PC-9 (cell line): ENCODE data around the gene RYR1. TPM values are rescaled to one million over a fixed set of nuclear protein-coding genes. Genes with fewer than 3 reads are reported as not detected.

Experiments
- BruUV-seq: library from RNA; stranded (reverse); fragments of 400-500 nt; replicated peaks from 2 replicates; lab custom pipeline; 2021; lab: Mats Ljungman, UMichigan
- CTCF ChIA-PET: fragments of 300-600 bp; sonication (Branson Sonifier 250); formaldehyde crosslinking; loops from one replicate; lab custom pipeline; 2022; ENCODE audit warnings: antibody characterized with exemption; lab: Charles Lee
- POLR2A ChIA-PET: fragments of 300-600 bp; sonication (Branson Sonifier 250); formaldehyde crosslinking; loops from one replicate; lab custom pipeline; 2022; ENCODE audit warnings: antibody characterized with exemption; ENCODE audit not compliant: unreplicated experiment; lab: Charles Lee
- DNase-seq, 2 experiments: peaks; one replicate each; pipeline versions ENCODE4 v3.0.0 to v3.0.0-alpha.2; 2015 to 2022; ENCODE audit warnings: mixed read lengths in 1 of 2
- H2AFZ ChIP-seq: fragments of 200-600 bp; sonication (generic); 2 replicates; pipeline ENCODE4 v1.8.1; 2017; ENCODE audit warnings: antibody characterized with exemption
- H3F3A ChIP-seq: fragments of 200-600 bp; sonication (generic); 2 replicates; pipeline ENCODE4 v1.8.1; 2017; ENCODE audit warnings: antibody characterized with exemption, mild to moderate bottlenecking, low read depth; ENCODE audit not compliant: insufficient read depth
- H3K27ac ChIP-seq: fragments of 200-600 bp; sonication (generic); 2 replicates; pipeline ENCODE4 v1.6.1; 2016; ENCODE audit warnings: mixed run types
- H3K27me3 ChIP-seq: fragments of 200-600 bp; sonication (generic); 2 replicates; pipeline ENCODE4 v1.6.1; 2016; ENCODE audit warnings: low read depth, mixed run types; ENCODE audit not compliant: insufficient read depth
- H3K36me3 ChIP-seq: fragments of 200-600 bp; sonication (generic); 2 replicates; pipeline ENCODE4 v1.6.1; 2016; ENCODE audit warnings: low read depth, mixed run types
- H3K4me1 ChIP-seq: fragments of 200-600 bp; sonication (generic); replicated peaks from 2 replicates; pipeline ENCODE4 v1.6.1; 2016; ENCODE audit warnings: mixed run types; ENCODE audit not compliant: insufficient read depth
- H3K4me2 ChIP-seq: fragments of 200-600 bp; sonication (generic); 2 replicates; pipeline ENCODE4 v1.6.1; 2017; ENCODE audit warnings: mixed run types
- H3K4me3 ChIP-seq: fragments of 200-600 bp; sonication (generic); 2 replicates; pipeline ENCODE4 v1.6.1; 2016; ENCODE audit warnings: mixed run types
- H3K79me2 ChIP-seq: fragments of 200-600 bp; sonication (generic); 2 replicates; pipeline ENCODE4 v1.6.1; 2017; ENCODE audit warnings: low read depth, mixed run types
- H3K9me2 ChIP-seq: fragments of 200-600 bp; sonication (generic); 2 replicates; pipeline ENCODE4 v1.8.1; 2017; ENCODE audit warnings: mild to moderate bottlenecking; ENCODE audit not compliant: insufficient read depth
- H3K9me3 ChIP-seq: fragments of 200-600 bp; sonication (generic); 2 replicates; pipeline ENCODE4 v1.8.1; 2016; ENCODE audit warnings: low read depth; ENCODE audit not compliant: insufficient read depth
- H4K20me1 ChIP-seq: fragments of 200-600 bp; sonication (generic); 2 replicates; pipeline ENCODE4 v1.8.1; 2017; ENCODE audit not compliant: insufficient read depth
- EZH2 ChIP-seq: fragments of 200-600 bp; sonication (generic); IDR thresholded peaks from 2 replicates; pipeline ENCODE4 v1.8.0; 2017; ENCODE audit warnings: antibody characterized with exemption, low read depth
- intact Hi-C: fragments of 100-400 bp; cut with micrococcal nuclease; formaldehyde crosslinking; loops from one replicate; pipeline ENCODE4 v1.10.0; 2022; ENCODE audit not compliant: unreplicated experiment
- total RNA-seq: library from RNA; stranded (reverse); gene quantifications from 2 replicates; pipeline ENCODE4 v1.2.3, GENCODE V29; 2021
- TF ChIP-seq, protein P1 (sequence below): fragments of 200-600 bp; sonication (generic); conservative IDR thresholded peaks from 2 replicates; pipeline ENCODE4 v1.6.1; 2017; ENCODE audit warnings: mixed run types, antibody characterized with exemption, mild to moderate bottlenecking, moderate library complexity

RYR1 gene
- total RNA-seq, 1 experiment from 2014 or later: 1.0 TPM

DNA sequence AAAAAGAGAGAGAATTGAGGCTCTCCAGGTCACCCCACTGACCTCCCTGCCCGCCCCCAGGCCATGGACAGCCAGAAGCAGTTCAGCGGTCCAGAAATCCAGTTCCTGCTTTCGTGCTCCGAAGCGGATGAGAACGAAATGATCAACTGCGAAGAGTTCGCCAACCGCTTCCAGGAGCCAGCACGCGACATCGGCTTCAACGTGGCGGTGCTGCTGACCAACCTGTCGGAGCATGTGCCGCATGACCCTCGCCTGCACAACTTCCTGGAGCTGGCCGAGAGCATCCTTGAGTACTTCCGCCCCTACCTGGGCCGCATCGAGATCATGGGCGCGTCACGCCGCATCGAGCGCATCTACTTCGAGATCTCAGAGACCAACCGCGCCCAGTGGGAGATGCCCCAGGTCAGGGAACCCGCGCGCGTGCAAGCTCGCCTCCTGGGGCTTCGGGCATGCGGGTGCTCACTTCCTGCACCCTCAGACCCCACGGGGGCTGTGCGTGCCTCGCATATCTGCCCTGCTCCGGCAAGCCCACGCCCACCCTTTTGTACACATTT is 127.6 kb downstream of the RYR1 start:
- no peak overlapping the region for H3K4me2 ChIP-seq
- ChIA-PET POLR2A (no interaction called here), CTCF (no interaction called here)
- no TSS peak for BruUV-seq
- no peak overlapping the region for H2AFZ ChIP-seq
- intact Hi-C loops: no loop called here
- H3K9me2 ChIP-seq: no peaks in the 10 kb centered on the region
- no peaks in the 10 kb centered on the region; the same call in 1 of the 2 replicates for H3K27me3 ChIP-seq
- no peak overlapping the region for H3K4me3 ChIP-seq
- H3K79me2 ChIP-seq: no peaks in the 10 kb centered on the region
- no peak for TF ChIP-seq EZH2
- TF ChIP-seq, protein P1, sequence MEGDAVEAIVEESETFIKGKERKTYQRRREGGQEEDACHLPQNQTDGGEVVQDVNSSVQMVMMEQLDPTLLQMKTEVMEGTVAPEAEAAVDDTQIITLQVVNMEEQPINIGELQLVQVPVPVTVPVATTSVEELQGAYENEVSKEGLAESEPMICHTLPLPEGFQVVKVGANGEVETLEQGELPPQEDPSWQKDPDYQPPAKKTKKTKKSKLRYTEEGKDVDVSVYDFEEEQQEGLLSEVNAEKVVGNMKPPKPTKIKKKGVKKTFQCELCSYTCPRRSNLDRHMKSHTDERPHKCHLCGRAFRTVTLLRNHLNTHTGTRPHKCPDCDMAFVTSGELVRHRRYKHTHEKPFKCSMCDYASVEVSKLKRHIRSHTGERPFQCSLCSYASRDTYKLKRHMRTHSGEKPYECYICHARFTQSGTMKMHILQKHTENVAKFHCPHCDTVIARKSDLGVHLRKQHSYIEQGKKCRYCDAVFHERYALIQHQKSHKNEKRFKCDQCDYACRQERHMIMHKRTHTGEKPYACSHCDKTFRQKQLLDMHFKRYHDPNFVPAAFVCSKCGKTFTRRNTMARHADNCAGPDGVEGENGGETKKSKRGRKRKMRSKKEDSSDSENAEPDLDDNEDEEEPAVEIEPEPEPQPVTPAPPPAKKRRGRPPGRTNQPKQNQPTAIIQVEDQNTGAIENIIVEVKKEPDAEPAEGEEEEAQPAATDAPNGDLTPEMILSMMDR: no peak
- peaks cover 7% of the 10 kb centered on the region; the same call in 1 of the 2 replicates for H3K4me1 ChIP-seq
- no peaks in the 10 kb centered on the region for H4K20me1 ChIP-seq
- H3K9me3 ChIP-seq: no peaks in the 10 kb centered on the region
- no peaks in the 10 kb centered on the region for H3K36me3 ChIP-seq
- DNase-seq: no peak
- peaks cover 3% of the 10 kb centered on the region; the same call in 1 of the 2 replicates for H3F3A ChIP-seq
- H3K27ac ChIP-seq: no peak overlapping the region

DNA sequence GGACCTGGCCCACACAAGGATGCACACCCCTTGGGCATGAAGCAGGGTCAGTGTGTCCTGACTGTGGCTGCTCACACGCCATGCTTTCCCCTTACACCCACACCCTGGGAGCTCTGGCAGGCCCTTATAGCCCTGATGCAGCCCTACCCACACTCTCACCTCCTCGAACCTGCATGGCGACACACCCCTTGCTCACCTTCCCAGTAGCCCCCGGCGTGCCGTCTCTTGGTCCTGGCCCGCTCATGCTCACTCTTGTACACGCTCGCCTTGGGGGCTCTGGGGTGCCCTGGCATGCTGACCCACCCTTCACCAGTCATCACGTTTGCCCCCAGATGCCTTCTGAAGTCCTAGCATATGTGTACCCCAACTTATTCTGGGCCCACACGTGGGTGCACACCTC is 128.2 kb downstream of the RYR1 start:
- Histone ChIP-seq H3K27me3 (no peaks in the 10 kb centered on the region; the same call in 1 of the 2 replicates), H4K20me1 (no peaks in the 10 kb centered on the region), H2AFZ (no peak overlapping the region), H3K9me3 (no peaks in the 10 kb centered on the region), H3F3A (peaks cover 3% of the 10 kb centered on the region; the same call in 1 of the 2 replicates), H3K79me2 (no peaks in the 10 kb centered on the region), H3K27ac (no peak overlapping the region), H3K9me2 (no peaks in the 10 kb centered on the region), H3K36me3 (no peaks in the 10 kb centered on the region), H3K4me3 (no peak overlapping the region), H3K4me1 (peaks cover 7% of the 10 kb centered on the region; the same call in 1 of the 2 replicates), H3K4me2 (no peak overlapping the region)
- intact Hi-C loops: no loop called here
- no TSS peak for BruUV-seq
- DNase-seq: no peak
- TF ChIP-seq EZH2: no peak
- TF ChIP-seq, protein P1: no peak
- POLR2A ChIA-PET: no interaction called here
- CTCF ChIA-PET: no interaction called here

DNA sequence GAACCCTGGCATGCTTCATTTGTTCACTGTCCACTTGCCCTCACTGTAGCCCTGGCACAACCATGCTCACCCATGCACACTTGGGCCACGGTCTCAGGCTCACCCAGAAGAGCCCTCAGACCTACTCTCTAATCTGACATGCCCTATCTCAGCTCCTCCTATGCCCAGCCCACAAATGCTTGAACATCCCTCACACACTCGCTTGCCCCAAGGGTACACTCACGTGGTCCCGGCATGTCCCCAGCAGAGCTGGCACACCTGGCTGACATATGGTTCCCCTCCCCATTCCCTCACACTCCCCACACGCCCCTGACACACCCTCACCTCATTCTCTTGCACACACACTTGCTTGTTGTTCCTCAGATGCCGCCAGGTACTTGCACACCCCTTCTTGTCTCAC is 128.6 kb downstream of the RYR1 start:
- POLR2A ChIA-PET: no interaction called here

More for the DNA sequence above, 128.6 kb downstream of the RYR1 start:
- CTCF ChIA-PET: no interaction called here
- no TSS peak for BruUV-seq
- Histone ChIP-seq H3F3A (peaks cover 3% of the 10 kb centered on the region; the same call in 1 of the 2 replicates), H3K36me3 (no peaks in the 10 kb centered on the region), H3K4me3 (no peak overlapping the region), H3K27me3 (no peaks in the 10 kb centered on the region; the same call in 1 of the 2 replicates), H3K4me2 (no peak overlapping the region), H3K79me2 (no peaks in the 10 kb centered on the region), H2AFZ (no peak overlapping the region), H4K20me1 (no peaks in the 10 kb centered on the region), H3K4me1 (peaks cover 7% of the 10 kb centered on the region; the same call in 1 of the 2 replicates), H3K9me2 (no peaks in the 10 kb centered on the region), H3K27ac (no peak overlapping the region), H3K9me3 (no peaks in the 10 kb centered on the region)
- no peak for DNase-seq
- TF ChIP-seq EZH2: no peak
- TF ChIP-seq, protein P1: no peak
- intact Hi-C loops: no loop called here
